Caco-2 (cell line): Measurements from ENCODE around the gene SEPTIN7. TPM values are rescaled to one million over a fixed set of nuclear protein-coding genes. Genes with fewer than 3 reads are reported as not detected.
A peak's percentile ranks its signal among the peaks of the same experiment; 100 is the strongest.

ENCODE experiments used
- BruUV-seq: library from RNA; stranded (reverse); fragments of 400-500 nt; replicated peaks from 2 replicates; lab custom pipeline; 2021; lab: Mats Ljungman, UMichigan
- CTCF ChIA-PET: fragments of 300-600 bp; sonication (Branson Sonifier 250); formaldehyde crosslinking; loops from one replicate; lab custom pipeline; 2022; ENCODE audit warnings: antibody characterized with exemption; lab: Charles Lee
- POLR2A ChIA-PET: fragments of 300-600 bp; sonication (Branson Sonifier 250); formaldehyde crosslinking; loops from one replicate; lab custom pipeline; 2022; ENCODE audit warnings: antibody characterized with exemption; lab: Charles Lee
- DNase-seq, 2 experiments: peaks; one replicate each; pipeline versions ENCODE4 v3.0.0 to v3.0.0-alpha.2; 2020 to 2022
- H3K27me3 ChIP-seq: replicated peaks from 2 replicates; pipeline ENCODE4 v1.6.0; 2011; ENCODE audit warnings: low read length; ENCODE audit not compliant: control insufficient read depth, insufficient read depth
- H3K36me3 ChIP-seq: 2 replicates; pipeline ENCODE4 v1.5.1; 2011; ENCODE audit warnings: low read length; ENCODE audit not compliant: control insufficient read depth, insufficient read depth
- H3K4me1 ChIP-seq: fragments of 250-450 bp; sonication (Bioruptor Pico); 2 replicates; pipeline ENCODE4 v1.5.1; 2020; ENCODE audit warnings: mild to moderate bottlenecking
- H3K4me3 ChIP-seq: 2 replicates; pipeline ENCODE4 v1.5.1; 2011; ENCODE audit warnings: low read depth, mild to moderate bottlenecking, control low read depth, low read length
- H3K9me3 ChIP-seq: fragments of 250-450 bp; sonication (Bioruptor Pico); 2 replicates; pipeline ENCODE4 v1.5.1; 2020; ENCODE audit warnings: mild to moderate bottlenecking, moderate library complexity
- H3K27ac Mint-ChIP-seq: one replicate; pipeline ENCODE4 v1.8.0; 2022; ENCODE audit warnings: mixed read lengths; ENCODE audit not compliant: unreplicated experiment
- H3K27me3 Mint-ChIP-seq: one replicate; pipeline ENCODE4 v1.8.0; 2022; ENCODE audit warnings: mixed read lengths; ENCODE audit not compliant: insufficient read depth, unreplicated experiment
- H3K36me3 Mint-ChIP-seq: one replicate; pipeline ENCODE4 v1.8.0; 2022; ENCODE audit warnings: mild to moderate bottlenecking, mixed read lengths; ENCODE audit not compliant: insufficient read depth, unreplicated experiment
- H3K4me1 Mint-ChIP-seq: one replicate; pipeline ENCODE4 v1.8.0; 2022; ENCODE audit warnings: low read depth, mixed read lengths; ENCODE audit not compliant: unreplicated experiment
- H3K4me3 Mint-ChIP-seq: one replicate; pipeline ENCODE4 v1.8.0; 2022; ENCODE audit warnings: mild to moderate bottlenecking, moderate library complexity, mixed read lengths; ENCODE audit not compliant: unreplicated experiment
- H3K9me3 Mint-ChIP-seq: one replicate; pipeline ENCODE4 v1.8.0; 2022; ENCODE audit warnings: mixed read lengths; ENCODE audit not compliant: unreplicated experiment
- CTCF ChIP-seq, 2 experiments: fragments of 200-600 bp in 1 of 2; IDR thresholded peaks; 1 replicate in 1 of 2; 2 replicates in 1 of 2; pipeline versions ENCODE4 v1.5.1 to v1.8.0; 2011 to 2022; ENCODE audit warnings: antibody characterized with exemption in 1 of 2, control low read depth in 1 of 2, inconsistent platforms in 1 of 2, low read depth in 1 of 2, low read length in 1 of 2, mild to moderate bottlenecking in 1 of 2, moderate library complexity in 1 of 2; ENCODE audit not compliant: insufficient read depth in 1 of 2, severe bottlenecking in 1 of 2, unreplicated experiment in 1 of 2
- intact Hi-C: fragments of 100-400 bp; cut with micrococcal nuclease; formaldehyde crosslinking; loops from one replicate; pipeline ENCODE4 v1.10.0; 2022; ENCODE audit not compliant: unreplicated experiment
- total RNA-seq: library from RNA; stranded (reverse); gene quantifications from 2 replicates; pipeline ENCODE4 v1.2.3, GENCODE V29; 2022

SEPTIN7 gene
- total RNA-seq, 1 experiment from 2014 or later = 224 TPM

GRCh38 chr7:35761871-35762677 is 38.8 kb upstream of the SEPTIN7 start:
- no peak for DNase-seq
- peaks cover 66% of the 10 kb centered on the region for H3K4me1 ChIP-seq
- intact Hi-C loops = no loop called here

GRCh38 chr7:35762781-35763180 is 38.1 kb upstream of the SEPTIN7 start:
- Mint-ChIP-seq H3K9me3 (peaks cover 8% of the 10 kb centered on the region), H3K27me3 (no peaks in the 10 kb centered on the region), H3K4me1 (peaks cover 24% of the 10 kb centered on the region), H3K36me3 (peaks cover 6% of the 10 kb centered on the region), H3K4me3 (no peak overlapping the region), H3K27ac (peak overlapping the region; percentile 1)
- ChIA-PET CTCF (interaction anchor here (0.7 to 0.8 kb wide), 2 partner anchors 36 to 90 kb away, joined by 4 read pairs; no protein-coding TSS in a partner anchor), POLR2A (no interaction called here)
- intact Hi-C loops = no loop called here
- no peaks in the 10 kb centered on the region for H3K27me3 ChIP-seq
- H3K36me3 ChIP-seq = no peaks in the 10 kb centered on the region
- BruUV-seq = no TSS peak
- H3K4me1 ChIP-seq = peaks cover 59% of the 10 kb centered on the region
- no peaks in the 10 kb centered on the region for H3K9me3 ChIP-seq
- H3K4me3 ChIP-seq = no peak overlapping the region
- TF ChIP-seq CTCF (IDR thresholded peaks at IDR 0.05; ENCODE audit: insufficient read depth in 1 of 2, low read depth in 1 of 2, low read length in 1 of 2, severe bottlenecking in 1 of 2, unreplicated experiment in 1 of 2) = no peak
- no peak for DNase-seq

More at GRCh38 chr7:35761871-35762677, 38.8 kb upstream of the SEPTIN7 start:
- peaks cover 31% of the 10 kb centered on the region for H3K4me1 Mint-ChIP-seq
- Histone ChIP-seq H3K27me3 (no peaks in the 10 kb centered on the region), H3K4me3 (no peak overlapping the region), H3K9me3 (no peaks in the 10 kb centered on the region), H3K36me3 (no peaks in the 10 kb centered on the region)
- CTCF ChIA-PET = no interaction called here
- peaks cover 1% of the 10 kb centered on the region for H3K9me3 Mint-ChIP-seq
- POLR2A ChIA-PET = no interaction called here
- no peaks in the 10 kb centered on the region for H3K27me3 Mint-ChIP-seq
- peaks cover 6% of the 10 kb centered on the region for H3K36me3 Mint-ChIP-seq
- no peak for TF ChIP-seq CTCF (IDR thresholded peaks at IDR 0.05; ENCODE audit: insufficient read depth in 1 of 2, low read depth in 1 of 2, low read length in 1 of 2, severe bottlenecking in 1 of 2, unreplicated experiment in 1 of 2)
- H3K27ac Mint-ChIP-seq = no peak overlapping the region
- BruUV-seq = no TSS peak
- H3K4me3 Mint-ChIP-seq = no peak overlapping the region

DNA sequence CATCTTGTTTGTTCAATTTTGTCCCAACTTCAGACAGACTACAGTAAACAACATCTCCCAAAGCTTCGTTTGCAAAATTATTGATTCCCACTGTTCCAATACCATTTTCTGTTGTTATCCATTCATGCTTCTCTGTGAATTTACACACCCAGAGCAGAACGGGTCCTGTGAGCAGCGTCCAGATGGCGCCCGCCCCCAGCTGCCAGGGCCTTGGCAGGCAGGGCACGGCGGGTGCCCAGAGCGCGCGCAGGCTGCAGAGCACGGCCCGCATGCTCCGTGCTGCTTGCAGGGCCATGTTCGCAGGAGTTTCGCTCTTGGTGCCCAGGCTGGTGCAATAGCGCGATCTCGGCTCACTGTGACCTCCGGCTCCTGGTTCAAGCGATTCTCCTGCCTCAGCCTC is 32.5 kb upstream of the SEPTIN7 start:
- H3K4me3 Mint-ChIP-seq = no peak overlapping the region
- H3K27me3 Mint-ChIP-seq = no peaks in the 10 kb centered on the region
- no TSS peak for BruUV-seq
- ChIA-PET CTCF (no interaction called here), POLR2A (no interaction called here)
- no peak for TF ChIP-seq CTCF (IDR thresholded peaks at IDR 0.05; ENCODE audit: insufficient read depth in 1 of 2, low read depth in 1 of 2, low read length in 1 of 2, severe bottlenecking in 1 of 2, unreplicated experiment in 1 of 2)
- no peaks in the 10 kb centered on the region for H3K4me1 Mint-ChIP-seq
- H3K36me3 Mint-ChIP-seq = no peaks in the 10 kb centered on the region
- no peak for DNase-seq
- Histone ChIP-seq H3K27me3 (no peaks in the 10 kb centered on the region), H3K4me3 (no peak overlapping the region), H3K36me3 (no peaks in the 10 kb centered on the region), H3K4me1 (peaks cover 8% of the 10 kb centered on the region), H3K9me3 (no peaks in the 10 kb centered on the region)
- peaks cover 9% of the 10 kb centered on the region for H3K9me3 Mint-ChIP-seq
- intact Hi-C loops = no loop called here
- no peak overlapping the region for H3K27ac Mint-ChIP-seq
